OCI-LY1 (cell line): ENCODE data around the gene COA6.

Experiments used
- CTCF ChIP-seq: fragments of 200-600 bp; sonication (generic), shearing (Covaris generic); IDR thresholded peaks from 2 replicates; pipeline ENCODE4 v1.5.1; 2017; ENCODE audit warnings: mild to moderate bottlenecking, antibody characterized with exemption, low read length, moderate library complexity, mixed read lengths
- EZH2 ChIP-seq: fragments of 200-600 bp; sonication (generic), shearing (Covaris generic); IDR thresholded peaks from 2 replicates; pipeline ENCODE4 v1.8.0; 2017; ENCODE audit warnings: borderline replicate concordance, mixed run types, mild to moderate bottlenecking, antibody characterized with exemption, low read length, moderate library complexity, mixed read lengths

DNA sequence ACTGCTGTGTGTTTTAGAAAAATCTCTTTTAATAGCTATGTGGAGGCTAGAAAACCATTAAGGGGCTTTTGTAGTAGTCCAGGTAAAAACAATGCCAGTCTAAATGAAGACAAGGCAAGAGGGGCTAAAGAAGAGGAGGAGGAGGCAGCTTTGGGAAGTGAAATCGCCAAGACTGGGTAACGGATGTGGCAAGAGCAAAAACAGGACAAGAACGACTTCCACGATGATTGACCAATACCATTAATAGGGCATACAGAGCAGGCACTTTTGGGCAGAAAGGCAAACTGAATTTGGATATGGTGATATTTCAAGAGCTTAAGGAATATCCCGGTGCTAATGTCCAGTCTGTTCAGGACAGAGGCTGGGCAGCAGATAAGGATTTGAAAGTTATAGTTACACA, 22.0 kb downstream of the COA6 start:
- no peak for TF ChIP-seq CTCF
- TF ChIP-seq EZH2 = no peak
